ENCODE data around the gene SPTY2D1. TPM values are rescaled to one million over a fixed set of nuclear protein-coding genes. Genes with fewer than 3 reads are reported as not detected.

The SPTY2D1 gene
- polyA plus RNA-seq, 1 donor (not counting 4 experiments of a cell fraction or from before 2014, with no cell fraction given), result 14.3 TPM

DNA sequence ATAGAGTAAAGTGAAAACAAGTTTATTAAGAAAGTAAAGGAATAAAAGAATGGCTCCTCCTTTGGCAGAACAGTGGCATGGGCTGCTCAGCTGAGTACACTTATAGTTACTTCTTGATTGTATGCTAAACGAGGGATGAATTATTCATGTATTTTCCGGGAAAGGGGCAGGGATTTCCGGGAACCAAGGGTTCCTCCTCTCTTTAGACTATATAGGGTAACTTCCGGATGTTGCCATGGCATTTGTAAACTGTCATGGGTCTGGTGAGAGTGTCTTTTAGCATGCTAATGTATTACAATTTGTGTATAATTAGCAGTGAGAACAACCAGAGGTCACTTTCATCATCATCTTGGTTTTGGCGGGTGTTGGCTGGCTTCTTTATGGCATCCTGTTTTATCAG lies 23.5 kb upstream of the SPTY2D1 start:
- dilution Hi-C loops (cut with MboI; ENCODE audit: extremely low pct_ligation_motif_present, low sequenced_read_pairs), result no loop called here
- no peak overlapping the region for H3K4me2 ChIP-seq (ENCODE audit: control insufficient read depth, extremely low read depth, insufficient read depth, low read depth, low read length)
- no peaks in the 10 kb centered on the region for H3K79me2 ChIP-seq (ENCODE audit: control insufficient read depth, insufficient read depth, low read length)
- TF ChIP-seq EZH2 (IDR thresholded peaks at IDR 0.05; ENCODE audit: low read length), result no peak
- TF ChIP-seq, protein P1, sequence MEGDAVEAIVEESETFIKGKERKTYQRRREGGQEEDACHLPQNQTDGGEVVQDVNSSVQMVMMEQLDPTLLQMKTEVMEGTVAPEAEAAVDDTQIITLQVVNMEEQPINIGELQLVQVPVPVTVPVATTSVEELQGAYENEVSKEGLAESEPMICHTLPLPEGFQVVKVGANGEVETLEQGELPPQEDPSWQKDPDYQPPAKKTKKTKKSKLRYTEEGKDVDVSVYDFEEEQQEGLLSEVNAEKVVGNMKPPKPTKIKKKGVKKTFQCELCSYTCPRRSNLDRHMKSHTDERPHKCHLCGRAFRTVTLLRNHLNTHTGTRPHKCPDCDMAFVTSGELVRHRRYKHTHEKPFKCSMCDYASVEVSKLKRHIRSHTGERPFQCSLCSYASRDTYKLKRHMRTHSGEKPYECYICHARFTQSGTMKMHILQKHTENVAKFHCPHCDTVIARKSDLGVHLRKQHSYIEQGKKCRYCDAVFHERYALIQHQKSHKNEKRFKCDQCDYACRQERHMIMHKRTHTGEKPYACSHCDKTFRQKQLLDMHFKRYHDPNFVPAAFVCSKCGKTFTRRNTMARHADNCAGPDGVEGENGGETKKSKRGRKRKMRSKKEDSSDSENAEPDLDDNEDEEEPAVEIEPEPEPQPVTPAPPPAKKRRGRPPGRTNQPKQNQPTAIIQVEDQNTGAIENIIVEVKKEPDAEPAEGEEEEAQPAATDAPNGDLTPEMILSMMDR (optimal IDR thresholded peaks at IDR 0.05 in 1 of 3, IDR thresholded peaks at IDR 0.05 in 1 of 3, conservative IDR thresholded peaks at IDR 0.05 in 1 of 3; ENCODE audit: extremely low read depth in 1 of 3, insufficient read depth in 2 of 3, low read length in 3 of 3), result no peak
- H3K27me3 ChIP-seq (ENCODE audit: control insufficient read depth, extremely low read depth, insufficient read depth, low read length), result no peaks in the 10 kb centered on the region
- H3K4me3 ChIP-seq (ENCODE audit: control insufficient read depth in 2 of 3, extremely low read depth in 1 of 3, insufficient read depth in 2 of 3, low read depth in 1 of 3, low read length in 3 of 3), result no peak overlapping the region
- no peak overlapping the region for H3K9ac ChIP-seq (ENCODE audit: control insufficient read depth, extremely low read depth, insufficient read depth, low read length)
- H2AFZ ChIP-seq (ENCODE audit: control insufficient read depth, low read length), result no peak overlapping the region
- no peaks in the 10 kb centered on the region for H4K20me1 ChIP-seq (ENCODE audit: control insufficient read depth, extremely low read depth, insufficient read depth, low read length)
- H3K9me3 ChIP-seq (ENCODE audit: control insufficient read depth, low read depth, low read length), result no peaks in the 10 kb centered on the region
- no peak overlapping the region for H3K27ac ChIP-seq (ENCODE audit: control insufficient read depth, insufficient read depth, low read length)
- no peaks in the 10 kb centered on the region for H3K9me1 ChIP-seq (ENCODE audit: control insufficient read depth, extremely low read depth, insufficient read depth, low read length)
- FAIRE-seq (no peak), DNase-seq (ENCODE audit: low read depth, low spot score) (no peak)
- H3K36me3 ChIP-seq (ENCODE audit: control insufficient read depth in 2 of 2, extremely low read depth in 1 of 2, insufficient read depth in 2 of 2, low read length in 2 of 2), result no peaks in the 10 kb centered on the region
- H3K4me1 ChIP-seq (ENCODE audit: control insufficient read depth, extremely low read depth, insufficient read depth, low read length), result no peaks in the 10 kb centered on the region

DNA sequence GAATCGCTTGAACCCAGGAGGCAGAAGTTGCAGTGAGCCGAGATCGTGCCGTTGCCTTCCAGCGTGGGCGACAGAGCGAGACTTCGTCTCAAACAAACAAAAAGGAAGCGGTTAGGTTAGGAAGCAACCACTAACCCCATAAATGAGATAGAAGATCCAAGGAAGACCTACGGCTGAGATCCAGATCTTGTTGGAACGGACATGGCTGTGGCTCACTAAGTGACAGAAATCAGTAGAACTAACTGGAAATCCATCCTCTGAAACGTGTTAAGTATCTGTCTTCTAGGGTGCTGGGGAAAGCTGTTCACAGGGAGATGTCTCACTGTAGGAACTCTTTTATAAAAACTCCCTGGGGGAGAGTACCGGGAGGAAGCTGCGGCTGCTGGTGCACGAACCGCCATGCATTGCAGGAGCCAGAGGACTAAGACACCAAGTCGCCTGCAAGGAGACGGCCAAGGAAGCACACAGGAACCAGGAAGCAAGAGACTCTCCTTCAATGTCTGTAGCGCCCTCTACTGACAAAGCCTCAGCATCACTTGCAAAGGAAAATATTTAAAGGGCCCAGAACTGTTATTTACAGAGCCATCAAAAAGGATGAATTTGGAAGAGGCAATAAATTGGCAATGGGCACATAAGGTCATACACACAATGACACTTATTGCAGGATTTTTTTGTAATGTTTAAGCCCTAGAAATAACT lies 16.9 kb upstream of the SPTY2D1 start:
- peak overlapping the region; percentile 53 for H2AFZ ChIP-seq (ENCODE audit: control insufficient read depth, low read length)
- peaks cover 2% of the 10 kb centered on the region for H3K27me3 ChIP-seq (ENCODE audit: control insufficient read depth, extremely low read depth, insufficient read depth, low read length)
- no peaks in the 10 kb centered on the region for H3K36me3 ChIP-seq (ENCODE audit: control insufficient read depth in 2 of 2, extremely low read depth in 1 of 2, insufficient read depth in 2 of 2, low read length in 2 of 2)
- no peaks in the 10 kb centered on the region for H3K9me1 ChIP-seq (ENCODE audit: control insufficient read depth, extremely low read depth, insufficient read depth, low read length)
- dilution Hi-C loops (cut with MboI; ENCODE audit: extremely low pct_ligation_motif_present, low sequenced_read_pairs), result no loop called here
- no peak overlapping the region for H3K4me3 ChIP-seq (ENCODE audit: control insufficient read depth in 2 of 3, extremely low read depth in 1 of 3, insufficient read depth in 2 of 3, low read depth in 1 of 3, low read length in 3 of 3)
- no peak overlapping the region for H3K4me2 ChIP-seq (ENCODE audit: control insufficient read depth, extremely low read depth, insufficient read depth, low read depth, low read length)
- no peaks in the 10 kb centered on the region for H3K4me1 ChIP-seq (ENCODE audit: control insufficient read depth, extremely low read depth, insufficient read depth, low read length)
- no peak for FAIRE-seq
- no peak overlapping the region for H3K9ac ChIP-seq (ENCODE audit: control insufficient read depth, extremely low read depth, insufficient read depth, low read length)
- no peaks in the 10 kb centered on the region for H3K79me2 ChIP-seq (ENCODE audit: control insufficient read depth, insufficient read depth, low read length)
- no peak for TF ChIP-seq EZH2 (IDR thresholded peaks at IDR 0.05; ENCODE audit: low read length)
- TF ChIP-seq, protein P1 (optimal IDR thresholded peaks at IDR 0.05 in 1 of 3, IDR thresholded peaks at IDR 0.05 in 1 of 3, conservative IDR thresholded peaks at IDR 0.05 in 1 of 3; ENCODE audit: extremely low read depth in 1 of 3, insufficient read depth in 2 of 3, low read length in 3 of 3), result peak; percentile 66 to 78 (median 71)
- no peak overlapping the region for H3K27ac ChIP-seq (ENCODE audit: control insufficient read depth, insufficient read depth, low read length)
- no peaks in the 10 kb centered on the region for H3K9me3 ChIP-seq (ENCODE audit: control insufficient read depth, low read depth, low read length)
- no peaks in the 10 kb centered on the region for H4K20me1 ChIP-seq (ENCODE audit: control insufficient read depth, extremely low read depth, insufficient read depth, low read length)
- no peak for DNase-seq (ENCODE audit: low read depth, low spot score)

Data from keratinocyte (primary cell).